PFSK-1 (cell line): ENCODE results near the gene RPL31.

Source experiments
- POLR2AphosphoS5 ChIP-seq: IDR thresholded peaks from 2 replicates; pipeline ENCODE4 v1.6.1; 2012; ENCODE audit warnings: low read depth, mild to moderate bottlenecking, control low read depth, low read length, moderate library complexity
- TAF1 ChIP-seq: IDR thresholded peaks from 2 replicates; pipeline ENCODE4 v1.6.1; 2012; ENCODE audit warnings: low read length, control low read depth, borderline replicate concordance; ENCODE audit not compliant: insufficient read depth

- TF ChIP-seq TAF1 (no peak), POLR2AphosphoS5 (no peak)
Observed at GRCh38 chr2:100988630-100989417, 13.3 kb upstream of the RPL31 start.
